HepG2 (cell line): Measurements from ENCODE around the gene UBXN6. TPM values are rescaled to one million over a fixed set of nuclear protein-coding genes. Genes with fewer than 3 reads are reported as not detected.
A peak's percentile ranks its signal among the peaks of the same experiment; 100 is the strongest.

Source experiments
- ATAC-seq: fragments of 200-7000 bp; cut with Tn5 transposase; 3 replicates; pipeline ENCODE4 v1.9.1; 2020; ENCODE audit warnings: mild to moderate bottlenecking, moderate library complexity
- BruUV-seq: library from RNA; stranded (reverse); fragments of 400-500 nt; replicated peaks from 2 replicates; lab custom pipeline; 2021; lab: Mats Ljungman, UMichigan
- CTCF ChIA-PET: fragments of 300-600 bp; formaldehyde crosslinking; extraction: SDS; loops from one replicate; lab custom pipeline; 2021; ENCODE audit warnings: low total read pairs, inconsistent platforms, low intra/inter-chr PET ratio; lab: Yijun Ruan, JAX
- POLR2A ChIA-PET: fragments of 350-600 bp; sonication (Branson Sonifier 250); formaldehyde crosslinking; loops from one replicate; lab custom pipeline; 2020; ENCODE audit warnings: antibody characterized with exemption, inconsistent platforms; lab: Yijun Ruan, JAX
- DNase-seq: peaks from one replicate; pipeline ENCODE4 v3.0.0-alpha.2; 2015; ENCODE audit warnings: low spot score
- FAIRE-seq: peaks from 3 replicates; lab custom pipeline; 2011; peaks lifted over from hg19 to GRCh38; lab: Jason Lieb, UNC
- H2AFZ ChIP-seq: one replicate; pipeline ENCODE4 v1.6.1; 2011; ENCODE audit warnings: low read length, inconsistent platforms
- H3K27ac ChIP-seq: fragments of 300-600 bp; 3 replicates; pipeline ENCODE4 v1.8.0; 2011; ENCODE audit warnings: mixed run types, mild to moderate bottlenecking, mixed read lengths, low read length, inconsistent platforms; ENCODE audit not compliant: insufficient read depth; ENCODE audit errors: extremely low read length
- H3K27me3 ChIP-seq, 2 experiments: fragments of 200-600 bp in 1 of 2; 2 replicates in 1 of 2; 3 replicates in 1 of 2; pipeline versions ENCODE4 v1.6.0 to v1.8.0; 2011; ENCODE audit warnings: low read length in 2 of 2, mild to moderate bottlenecking in 2 of 2, moderate library complexity in 2 of 2, inconsistent platforms in 1 of 2; ENCODE audit not compliant: insufficient read depth in 2 of 2, control insufficient read depth in 1 of 2
- H3K36me3 ChIP-seq, 2 experiments: fragments of 200-600 bp in 1 of 2; replicated peaks in 1 of 2; 2 replicates in 1 of 2; 3 replicates in 1 of 2; pipeline versions ENCODE4 v1.5.1 to v1.8.0; 2011; ENCODE audit warnings: low read length in 2 of 2, inconsistent platforms in 1 of 2; ENCODE audit not compliant: insufficient read depth in 2 of 2, control insufficient read depth in 1 of 2
- H3K4me1 ChIP-seq: 2 replicates; pipeline ENCODE4 v1.5.1; 2012; ENCODE audit warnings: low read length, inconsistent platforms; ENCODE audit not compliant: insufficient read depth
- H3K4me2 ChIP-seq: 2 replicates; pipeline ENCODE4 v1.6.0; 2011; ENCODE audit warnings: low read depth, low read length, inconsistent platforms
- H3K4me3 ChIP-seq, 3 experiments: fragments of 200-600 bp in 1 of 3; sonication (generic), shearing (Covaris generic) in 1 of 3; replicated peaks in 1 of 3; 2 replicates each; pipeline ENCODE4 v1.5.1; 2011 to 2016; ENCODE audit warnings: low read length in 3 of 3, inconsistent platforms in 2 of 3, low read depth in 2 of 3, mild to moderate bottlenecking in 2 of 3, control low read depth in 1 of 3, mixed read lengths in 1 of 3; ENCODE audit not compliant: insufficient read depth in 1 of 3
- H3K79me2 ChIP-seq: one replicate; pipeline ENCODE4 v1.6.1; 2011; ENCODE audit warnings: low read length, inconsistent platforms; ENCODE audit not compliant: insufficient read depth
- H3K9ac ChIP-seq: 2 replicates; pipeline ENCODE4 v1.6.0; 2011; ENCODE audit warnings: mild to moderate bottlenecking, low read depth, low read length, inconsistent platforms; ENCODE audit not compliant: insufficient read depth
- H3K9me3 ChIP-seq: 2 replicates; pipeline ENCODE4 v1.5.1; 2012; ENCODE audit warnings: mild to moderate bottlenecking, low read length
- H4K20me1 ChIP-seq: 2 replicates; pipeline ENCODE4 v1.6.0; 2011; ENCODE audit warnings: inconsistent platforms, mild to moderate bottlenecking, low read length, moderate library complexity; ENCODE audit not compliant: insufficient read depth
- ATF2 ChIP-seq: sonication (generic); formaldehyde crosslinking; IDR thresholded peaks from 2 replicates; pipeline ENCODE4 v1.4.0; 2020; ENCODE audit warnings: missing genetic modification reagents
- FOXA1 ChIP-seq, 2 experiments: fragments of 450-650 bp in 1 of 2; sonication (generic) in 1 of 2; formaldehyde crosslinking in 1 of 2; IDR thresholded peaks; 2 replicates each; pipeline versions ENCODE4 v1.4.0 to v1.6.1; 2016 to 2020; ENCODE audit warnings: missing genetic modification reagents in 1 of 2
- GTF3A ChIP-seq: sonication (generic); formaldehyde crosslinking; conservative IDR thresholded peaks from 2 replicates; pipeline ENCODE4 v1.4.0; 2020; ENCODE audit warnings: mild to moderate bottlenecking, missing genetic modification reagents
- SAP130 ChIP-seq: IDR thresholded peaks from 2 replicates; pipeline ENCODE4 v1.6.1; 2016; ENCODE audit warnings: low read depth
- ZBTB37 ChIP-seq: sonication (generic); formaldehyde crosslinking; IDR thresholded peaks from 2 replicates; pipeline ENCODE4 v1.4.0; 2020; ENCODE audit warnings: mild to moderate bottlenecking, missing genetic modification reagents
- ZMYM4 ChIP-seq: sonication (generic); formaldehyde crosslinking; IDR thresholded peaks from 2 replicates; pipeline ENCODE4 v1.8.1; 2023; ENCODE audit warnings: mild to moderate bottlenecking, missing genetic modification reagents
- ZNF20 ChIP-seq: sonication (generic); formaldehyde crosslinking; IDR thresholded peaks from 2 replicates; pipeline ENCODE4 v1.4.0; 2020; ENCODE audit warnings: mild to moderate bottlenecking, moderate library complexity, missing genetic modification reagents
- ZNF33A ChIP-seq: sonication (generic); formaldehyde crosslinking; IDR thresholded peaks from 2 replicates; pipeline ENCODE4 v1.5.1; 2020; ENCODE audit warnings: missing genetic modification reagents, mild to moderate bottlenecking, moderate library complexity, borderline replicate concordance
- ZNF678 ChIP-seq: sonication (generic); formaldehyde crosslinking; IDR thresholded peaks from 2 replicates; pipeline ENCODE4 v1.4.0; 2020; ENCODE audit warnings: mild to moderate bottlenecking, missing genetic modification reagents
- ZNF775 ChIP-seq: sonication (generic); formaldehyde crosslinking; IDR thresholded peaks from 2 replicates; pipeline ENCODE4 v1.4.0; 2020; ENCODE audit warnings: missing genetic modification reagents, mild to moderate bottlenecking, moderate library complexity, borderline replicate concordance
- ZNF891 ChIP-seq: sonication (generic); formaldehyde crosslinking; IDR thresholded peaks from 2 replicates; pipeline ENCODE4 v1.5.0; 2020; ENCODE audit warnings: mild to moderate bottlenecking, missing genetic modification reagents
- WGBS: methylation state at CpG from one replicate; pipeline ENCODE4 v1.1.6; 2017; ENCODE audit warnings: low lambda C conversion rate; 5-methylcytosine and 5-hydroxymethylcytosine counted together
- in situ Hi-C: cut with HindIII; loops from 2 replicates; pipeline ENCODE4 v1.10.0; 2017; ENCODE audit warnings: low pct_unique_long_range_greater_than_20kb; ENCODE audit not compliant: extremely low pct_ligation_motif_present
- intact Hi-C: fragments of 100-400 bp; cut with micrococcal nuclease; formaldehyde crosslinking; loops from one replicate; pipeline ENCODE4 v1.10.0; 2022; ENCODE audit not compliant: unreplicated experiment
- polyA plus RNA-seq, 8 experiments: library from polyadenylated mRNA; depleted of rRNA in 3 of 8; stranded (reverse) in 7 of 8; unstranded in 1 of 8; fragments of >200 nt; fragmentation: Illumina TruSeq in 4 of 8; extraction: Trizol in 4 of 8; gene quantifications; 2 replicates each; pipeline versions ENCODE4 v1.2.1 to v1.2.3, GENCODE V29; 2011 to 2016; ENCODE audit warnings: low read depth in 4 of 8, missing spikeins in 1 of 8, mixed read lengths in 1 of 8; ENCODE audit not compliant: insufficient read depth in 1 of 8
- total RNA-seq, 5 experiments: library from RNA; depleted of rRNA; stranded (reverse); fragments of >200 nt; fragmentation: Illumina TruSeq; extraction: Trizol; gene quantifications; 2 replicates each; pipeline ENCODE4 v1.2.3, GENCODE V29; 2016; ENCODE audit warnings: low read depth in 1 of 5

UBXN6 gene
- total and polyA plus RNA-seq, 2 of the 13 experiments (the other 11 are each of a cell fraction or from before 2014, with no cell fraction given): 34.9 to 35.5 TPM

- DNase-seq: no peak
- ChIA-PET POLR2A (interaction anchor here (0.8 to 1.4 kb wide), 6 partner anchors 10 to 95 kb away, joined by 3 to 8 read pairs (median 4); partner anchors contain the start of genes HDGFL2 and MPND), CTCF (no interaction called here)
- ATAC-seq: no peak
- 91% methylated on average over 8 of the region's 8 CpGs for WGBS
- H3K79me2 ChIP-seq: peaks cover 49% of the 10 kb centered on the region
- FAIRE-seq: no peak
- intact Hi-C loops (no loop called here), in situ Hi-C loops (no loop called here)
- 0 out of 2 replicates have a peak overlapping the region, but pooled peaks have one; percentile 7 for H3K9ac ChIP-seq
- no peaks in the 10 kb centered on the region; the same call in 1 of the 2 replicates for H4K20me1 ChIP-seq
- no peak overlapping the region for H3K4me3 ChIP-seq
- no peaks in the 10 kb centered on the region for H3K9me3 ChIP-seq
- TF ChIP-seq ZNF775 (CRISPR knock-in tag) (no peak), ZNF891 (no peak), ZMYM4 (CRISPR knock-in tag) (no peak), FOXA1 (IDR thresholded peaks at IDR 0.05) (no peak), FOXA1 (CRISPR knock-in tag; IDR thresholded peaks at IDR 0.05) (no peak), ZNF20 (no peak), ZBTB37 (no peak), ZNF678 (CRISPR knock-in tag) (no peak), ATF2 (CRISPR knock-in tag) (no peak), SAP130 (CRISPR knock-in tag) (no peak), GTF3A (CRISPR knock-in tag) (no peak), ZNF33A (CRISPR knock-in tag) (no peak)
- peaks cover 56% of the 10 kb centered on the region for H3K4me1 ChIP-seq
- no TSS peak for BruUV-seq
- H3K36me3 ChIP-seq: peaks cover 5 to 24% of the 10 kb centered on the region in 2 experiments
- no peaks in the 10 kb centered on the region; a peak in 1 of 5 replicates for H3K27me3 ChIP-seq
- H3K4me2 ChIP-seq: no peak overlapping the region
- peak overlapping the region; percentile 35 for H3K27ac ChIP-seq
- H2AFZ ChIP-seq: no peak overlapping the region
Observed at GRCh38 chr19:4405977-4406376, 51.6 kb downstream of the UBXN6 start.
